ENCODE results near the gene TRAPPC11. TPM values are rescaled to one million over a fixed set of nuclear protein-coding genes. Genes with fewer than 3 reads are reported as not detected.

TRAPPC11 gene
- total and polyA plus RNA-seq, 2 of the 4 experiments (the other 2 are of a cell fraction): 25.3 to 56.8 TPM

DNA sequence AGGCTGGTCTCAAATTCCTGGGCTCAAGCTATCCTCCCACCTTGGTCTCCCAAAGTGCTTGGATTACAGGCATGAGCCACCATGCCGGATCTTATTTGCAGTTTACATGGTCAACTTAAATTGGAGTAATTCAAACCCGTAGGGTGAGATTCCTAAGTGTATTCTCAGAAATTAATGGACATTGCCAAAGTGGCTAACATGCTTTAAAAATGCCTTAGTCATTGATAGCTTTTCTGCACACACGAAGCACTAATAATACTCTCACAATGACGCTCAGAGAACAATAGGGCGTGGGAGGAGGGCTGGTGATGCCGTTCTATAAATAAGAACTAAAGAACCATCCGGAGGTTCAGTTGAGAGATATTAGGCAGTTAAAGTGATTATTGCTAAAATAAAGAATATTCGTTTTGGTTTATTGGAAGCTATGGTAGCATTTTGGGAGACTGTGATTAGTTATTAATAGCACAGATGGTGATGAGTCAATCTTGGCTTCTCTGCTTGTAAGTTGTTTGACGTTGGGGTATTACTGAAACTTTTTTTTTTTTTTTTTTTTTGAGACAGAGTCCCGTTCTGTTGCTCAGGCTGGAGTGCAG is 79.1 kb downstream of the TRAPPC11 start:
- Histone ChIP-seq H2BK20ac (ENCODE audit: low read depth, low read length) (no peak overlapping the region), H3K9me1 (ENCODE audit: insufficient read depth, low read length) (no peaks in the 10 kb centered on the region), H3K14ac (replicated peaks; ENCODE audit: low read depth, low read length) (no peak overlapping the region), H2BK5ac (ENCODE audit: low read depth, low read length, poor library complexity, severe bottlenecking) (no peak overlapping the region), H3K4ac (ENCODE audit: low read depth, low read length) (no peak overlapping the region), H3K23ac (ENCODE audit: low read depth, low read length) (no peak overlapping the region), H4K5ac (ENCODE audit: low read depth, low read length) (no peak overlapping the region), H3K79me1 (ENCODE audit: low read depth in 1 of 2, low read length in 2 of 2) (no peaks in the 10 kb centered on the region), H3K18ac (ENCODE audit: low read depth, low read length) (no peak overlapping the region), H4K8ac (ENCODE audit: low read depth in 2 of 2, low read length in 2 of 2) (no peak overlapping the region), H4K20me1 (ENCODE audit: insufficient read depth, low read length) (no peaks in the 10 kb centered on the region), H3K56ac (ENCODE audit: extremely low read depth, insufficient read depth, low read length) (no peak overlapping the region), H3K27me3 (ENCODE audit: control insufficient read depth, insufficient read depth, low read length) (peaks cover under 1% of the 10 kb centered on the region; the same call in 1 of the 2 replicates), H3K9ac (ENCODE audit: low read depth, low read length) (no peak overlapping the region), H3K4me3 (ENCODE audit: insufficient read depth, low read depth, low read length) (no peak overlapping the region), H2AK9ac (replicated peaks; ENCODE audit: low read depth, low read length, poor library complexity) (no peak overlapping the region), H3K36me3 (ENCODE audit: control insufficient read depth, insufficient read depth, low read length) (no peaks in the 10 kb centered on the region), H2BK15ac (ENCODE audit: low read depth, low read length) (no peak overlapping the region), H3K27ac (ENCODE audit: insufficient read depth, low read length) (no peak overlapping the region), H4K91ac (ENCODE audit: insufficient read depth, low read depth, low read length) (no peak overlapping the region), H3K4me2 (ENCODE audit: low read depth, low read length) (no peak overlapping the region), H2AK5ac (ENCODE audit: low read depth, low read length) (no peak overlapping the region), H3K9me3 (ENCODE audit: control insufficient read depth, insufficient read depth, low read length) (no peaks in the 10 kb centered on the region), H3K4me1 (ENCODE audit: control insufficient read depth, insufficient read depth, low read length) (no peaks in the 10 kb centered on the region), H2BK120ac (ENCODE audit: low read depth, low read length) (no peak overlapping the region), H2AFZ (replicated peaks; ENCODE audit: low read length, poor library complexity) (no peak overlapping the region)
- ChIA-PET POLR2A (ENCODE audit: unreplicated experiment) (no interaction called here), CTCF (no interaction called here)
- DNase-seq: no peak
- TF ChIP-seq MAZ (IDR thresholded peaks at IDR 0.05; ENCODE audit: borderline replicate concordance, low read depth, low read length) (no peak), MXI1 (IDR thresholded peaks at IDR 0.05; ENCODE audit: borderline replicate concordance, low read depth, low read length) (no peak), NFE2L2 (IDR thresholded peaks at IDR 0.05; ENCODE audit: low read depth, low read length) (no peak), CHD1 (IDR thresholded peaks at IDR 0.05; ENCODE audit: low read depth, low read length) (no peak), BHLHE40 (IDR thresholded peaks at IDR 0.05; ENCODE audit: low read depth, low read length) (no peak), RFX5 (IDR thresholded peaks at IDR 0.05; ENCODE audit: low read depth, low read length) (no peak)
- TF ChIP-seq, protein P1, sequence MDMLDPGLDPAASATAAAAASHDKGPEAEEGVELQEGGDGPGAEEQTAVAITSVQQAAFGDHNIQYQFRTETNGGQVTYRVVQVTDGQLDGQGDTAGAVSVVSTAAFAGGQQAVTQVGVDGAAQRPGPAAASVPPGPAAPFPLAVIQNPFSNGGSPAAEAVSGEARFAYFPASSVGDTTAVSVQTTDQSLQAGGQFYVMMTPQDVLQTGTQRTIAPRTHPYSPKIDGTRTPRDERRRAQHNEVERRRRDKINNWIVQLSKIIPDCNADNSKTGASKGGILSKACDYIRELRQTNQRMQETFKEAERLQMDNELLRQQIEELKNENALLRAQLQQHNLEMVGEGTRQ (IDR thresholded peaks at IDR 0.05; ENCODE audit: low read depth, low read length): no peak
- intact Hi-C loops (cut with micrococcal nuclease): no loop called here
- BruUV-seq (replicated peaks): no TSS peak
- WGBS, 2 experiments (ENCODE audit: extremely low coverage in 2 of 2, insufficient read length in 1 of 2): 71% methylated on average over 1 of the region's 10 CpGs; no CpG with 5 or more reads in 1 of the 2 experiments
- dilution Hi-C loops (cut with HindIII; ENCODE audit: low sequenced_read_pairs, unreplicated experiment): no loop called here
- in situ Hi-C loops (cut with MboI; ENCODE audit: low sequenced_read_pairs): no loop called here
- ATAC-seq (ENCODE audit: low read depth): no peak
